GM12872 (cell line): Measurements from ENCODE around the gene SCUBE3.

Experiments used
- TF ChIP-seq, protein P1 (sequence below): IDR thresholded peaks from 3 replicates; pipeline ENCODE4 v1.5.1; 2011; ENCODE audit warnings: low read depth, mild to moderate bottlenecking, low read length, moderate library complexity; ENCODE audit not compliant: insufficient read depth

SCUBE3 gene

GRCh38 chr6:35273822-35274559, 60.2 kb downstream of the SCUBE3 start:
- TF ChIP-seq, protein P1, sequence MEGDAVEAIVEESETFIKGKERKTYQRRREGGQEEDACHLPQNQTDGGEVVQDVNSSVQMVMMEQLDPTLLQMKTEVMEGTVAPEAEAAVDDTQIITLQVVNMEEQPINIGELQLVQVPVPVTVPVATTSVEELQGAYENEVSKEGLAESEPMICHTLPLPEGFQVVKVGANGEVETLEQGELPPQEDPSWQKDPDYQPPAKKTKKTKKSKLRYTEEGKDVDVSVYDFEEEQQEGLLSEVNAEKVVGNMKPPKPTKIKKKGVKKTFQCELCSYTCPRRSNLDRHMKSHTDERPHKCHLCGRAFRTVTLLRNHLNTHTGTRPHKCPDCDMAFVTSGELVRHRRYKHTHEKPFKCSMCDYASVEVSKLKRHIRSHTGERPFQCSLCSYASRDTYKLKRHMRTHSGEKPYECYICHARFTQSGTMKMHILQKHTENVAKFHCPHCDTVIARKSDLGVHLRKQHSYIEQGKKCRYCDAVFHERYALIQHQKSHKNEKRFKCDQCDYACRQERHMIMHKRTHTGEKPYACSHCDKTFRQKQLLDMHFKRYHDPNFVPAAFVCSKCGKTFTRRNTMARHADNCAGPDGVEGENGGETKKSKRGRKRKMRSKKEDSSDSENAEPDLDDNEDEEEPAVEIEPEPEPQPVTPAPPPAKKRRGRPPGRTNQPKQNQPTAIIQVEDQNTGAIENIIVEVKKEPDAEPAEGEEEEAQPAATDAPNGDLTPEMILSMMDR, result no peak

DNA sequence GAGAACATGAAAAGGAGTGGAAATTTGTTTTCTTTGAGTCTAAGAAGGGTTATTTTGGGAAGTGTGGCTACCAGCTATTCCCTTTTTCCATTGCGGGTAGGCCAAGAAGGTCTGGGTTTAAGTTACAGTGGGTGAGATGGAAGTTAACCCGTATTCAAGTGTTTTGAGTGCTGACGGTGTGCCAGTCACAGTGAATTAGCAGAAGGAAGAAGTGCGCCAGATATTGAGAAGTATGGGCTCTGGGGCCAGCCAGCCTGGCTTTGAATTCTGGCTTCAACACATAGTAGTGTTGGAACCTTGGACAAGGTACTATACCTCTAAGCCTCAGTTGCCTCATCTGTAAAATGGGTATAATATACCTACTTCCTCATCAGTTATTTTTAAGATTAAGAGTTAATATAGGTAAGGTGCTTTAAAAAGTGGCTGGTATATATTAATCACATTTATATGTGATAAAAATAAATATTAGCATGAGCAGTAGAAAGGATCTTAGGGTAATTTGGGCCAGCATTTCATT, 62.0 kb downstream of the SCUBE3 start:
- TF ChIP-seq, protein P1, result no peak

- TF ChIP-seq, protein P1, result no peak
These were observed 65.0 kb downstream of the SCUBE3 start for GRCh38 chr6:35278708-35279107.

DNA sequence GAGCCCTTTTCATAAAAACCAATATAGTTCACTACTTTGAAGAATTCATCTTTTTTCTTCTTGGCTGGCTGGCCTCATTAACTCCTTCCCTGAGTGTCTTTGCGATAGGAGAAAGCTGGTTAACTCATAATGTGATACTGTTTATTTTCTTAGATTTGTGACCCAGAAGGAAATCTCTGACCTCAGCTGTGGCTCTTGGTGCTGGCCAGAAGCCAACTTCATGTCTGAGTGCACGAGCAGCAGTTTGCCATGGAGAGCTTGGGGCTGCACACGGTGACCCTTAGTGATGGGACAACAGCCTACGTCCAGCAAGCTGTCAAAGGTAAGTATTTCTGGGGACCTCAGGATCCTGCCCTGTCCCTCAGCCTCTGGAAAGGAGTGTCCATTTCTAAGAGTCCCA, 67.1 kb downstream of the SCUBE3 start:
- TF ChIP-seq, protein P1, result no peak

DNA sequence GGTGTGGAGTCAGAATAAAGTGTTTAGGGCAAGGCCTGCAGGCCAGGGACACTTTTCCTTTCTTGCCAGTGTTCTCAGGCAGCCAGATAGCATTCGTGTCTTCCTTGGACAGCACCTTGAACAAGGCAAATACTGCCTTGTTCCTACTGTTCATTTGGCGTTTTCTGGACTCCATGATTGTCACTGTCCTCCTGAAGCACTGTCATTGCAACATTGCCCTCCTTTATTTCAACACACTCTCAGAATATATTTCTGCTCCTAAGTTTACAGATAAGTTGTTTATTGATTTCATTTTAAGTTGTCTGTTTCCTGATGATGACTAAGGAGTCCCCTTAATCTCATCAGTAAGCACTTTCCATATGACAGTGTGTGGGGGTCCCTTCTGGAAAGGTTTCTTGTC, 68.7 kb downstream of the SCUBE3 start:
- TF ChIP-seq, protein P1, result no peak

- TF ChIP-seq, protein P1, result no peak
These were observed 69.6 kb downstream of the SCUBE3 start for GRCh38 chr6:35283361-35283760.

GRCh38 chr6:35287671-35288396, 74.1 kb downstream of the SCUBE3 start:
- TF ChIP-seq, protein P1, result no peak
